ENCODE measurements around the gene CIPC.
A peak's percentile ranks its signal among the peaks of the same experiment; 100 is the strongest.

Gene CIPC

DNA sequence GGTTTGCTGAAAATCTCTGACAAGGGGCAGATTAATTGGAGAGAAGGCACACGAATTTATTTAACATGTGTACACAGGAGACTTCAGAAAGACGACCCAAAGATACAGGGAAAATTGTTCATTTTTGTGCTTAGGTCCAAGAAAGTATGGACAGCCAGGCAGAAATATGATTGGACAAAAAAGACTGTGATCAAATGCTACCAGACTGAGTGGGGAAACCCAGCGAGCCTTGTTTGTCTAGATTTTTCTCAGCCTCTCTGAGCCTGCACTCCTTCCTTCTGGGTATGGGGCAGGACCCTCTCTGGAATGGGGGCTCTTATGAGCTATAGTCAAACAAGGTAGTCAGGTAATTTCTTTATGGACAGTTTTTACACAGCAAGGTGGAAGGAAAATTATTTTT is 10.4 kb upstream of the CIPC start:
- in situ Hi-C loops (cut with MboI; ENCODE audit: low sequenced_read_pairs, unreplicated experiment), result no loop called here
- TF ChIP-seq, protein P1, sequence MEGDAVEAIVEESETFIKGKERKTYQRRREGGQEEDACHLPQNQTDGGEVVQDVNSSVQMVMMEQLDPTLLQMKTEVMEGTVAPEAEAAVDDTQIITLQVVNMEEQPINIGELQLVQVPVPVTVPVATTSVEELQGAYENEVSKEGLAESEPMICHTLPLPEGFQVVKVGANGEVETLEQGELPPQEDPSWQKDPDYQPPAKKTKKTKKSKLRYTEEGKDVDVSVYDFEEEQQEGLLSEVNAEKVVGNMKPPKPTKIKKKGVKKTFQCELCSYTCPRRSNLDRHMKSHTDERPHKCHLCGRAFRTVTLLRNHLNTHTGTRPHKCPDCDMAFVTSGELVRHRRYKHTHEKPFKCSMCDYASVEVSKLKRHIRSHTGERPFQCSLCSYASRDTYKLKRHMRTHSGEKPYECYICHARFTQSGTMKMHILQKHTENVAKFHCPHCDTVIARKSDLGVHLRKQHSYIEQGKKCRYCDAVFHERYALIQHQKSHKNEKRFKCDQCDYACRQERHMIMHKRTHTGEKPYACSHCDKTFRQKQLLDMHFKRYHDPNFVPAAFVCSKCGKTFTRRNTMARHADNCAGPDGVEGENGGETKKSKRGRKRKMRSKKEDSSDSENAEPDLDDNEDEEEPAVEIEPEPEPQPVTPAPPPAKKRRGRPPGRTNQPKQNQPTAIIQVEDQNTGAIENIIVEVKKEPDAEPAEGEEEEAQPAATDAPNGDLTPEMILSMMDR (IDR thresholded peaks at IDR 0.05; ENCODE audit: borderline replicate concordance, control extremely low read depth, extremely low read depth, insufficient read depth, missing control alignments), result no peak
- no peak for DNase-seq (ENCODE audit: low spot score)

DNA sequence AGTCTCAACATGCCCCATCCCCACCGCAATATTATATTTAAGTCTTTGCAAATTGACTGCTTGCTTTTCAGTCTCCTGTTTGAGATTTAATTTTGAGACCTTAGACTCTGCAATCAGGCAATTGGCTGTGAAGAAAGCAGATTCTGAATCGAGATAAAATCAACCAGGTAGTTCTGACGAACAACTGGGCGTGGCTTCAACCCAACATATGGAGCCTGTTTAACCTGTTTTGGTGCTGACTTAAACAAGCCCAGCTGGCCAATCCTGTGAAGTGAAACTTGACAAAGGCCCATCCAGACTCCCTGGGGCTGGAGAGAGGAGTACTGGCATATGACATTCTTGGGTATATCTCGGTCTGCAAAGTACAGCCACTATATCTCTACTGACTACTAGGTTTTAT is 9.8 kb upstream of the CIPC start:
- no peak for DNase-seq (ENCODE audit: low spot score)
- TF ChIP-seq, protein P1 (IDR thresholded peaks at IDR 0.05; ENCODE audit: borderline replicate concordance, control extremely low read depth, extremely low read depth, insufficient read depth, missing control alignments), result no peak
- in situ Hi-C loops (cut with MboI; ENCODE audit: low sequenced_read_pairs, unreplicated experiment), result no loop called here

DNA sequence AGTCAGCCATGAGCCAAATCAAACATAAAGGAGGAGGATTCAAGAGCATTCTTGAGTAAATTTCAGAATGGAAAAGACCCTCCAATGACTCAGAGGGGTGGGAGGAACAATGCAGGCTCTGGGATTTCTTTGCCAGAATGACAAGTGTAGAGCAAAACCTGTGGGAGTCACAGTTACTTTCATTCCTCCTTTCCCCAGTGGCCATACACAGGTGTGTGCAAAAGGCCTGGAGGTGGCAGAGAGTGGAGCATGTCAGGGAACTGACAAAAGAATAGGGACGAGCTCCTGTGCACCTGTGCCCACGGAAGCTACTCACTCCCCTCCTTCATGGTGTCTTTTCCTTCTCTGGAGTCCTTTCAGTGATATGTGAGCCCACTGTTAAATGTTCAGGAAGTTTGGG is 9.4 kb upstream of the CIPC start:
- TF ChIP-seq, protein P1 (IDR thresholded peaks at IDR 0.05; ENCODE audit: borderline replicate concordance, control extremely low read depth, extremely low read depth, insufficient read depth, missing control alignments), result no peak
- in situ Hi-C loops (cut with MboI; ENCODE audit: low sequenced_read_pairs, unreplicated experiment), result no loop called here
- DNase-seq (ENCODE audit: low spot score), result no peak

DNA sequence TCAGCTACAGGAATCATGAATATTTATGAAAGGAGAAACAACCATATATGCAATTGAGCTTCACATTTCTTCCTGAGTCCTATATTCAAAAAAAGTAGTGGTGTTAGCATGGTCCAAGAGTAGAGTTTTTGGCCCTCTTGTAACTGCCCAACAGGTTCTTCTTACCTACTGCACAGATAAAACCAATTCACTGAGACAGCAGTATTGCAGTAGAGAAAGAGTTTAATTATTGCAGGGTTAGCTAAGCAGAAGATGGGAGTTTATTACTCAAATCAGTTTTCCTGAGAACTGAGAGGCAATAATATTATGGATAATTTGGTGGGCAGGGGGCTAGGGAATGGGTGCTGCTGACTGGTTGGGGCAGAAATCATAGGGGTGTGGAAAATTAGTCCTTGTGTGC is 6.5 kb upstream of the CIPC start:
- in situ Hi-C loops (cut with MboI; ENCODE audit: low sequenced_read_pairs, unreplicated experiment), result no loop called here
- DNase-seq (ENCODE audit: low spot score), result no peak
- TF ChIP-seq, protein P1 (IDR thresholded peaks at IDR 0.05; ENCODE audit: borderline replicate concordance, control extremely low read depth, extremely low read depth, insufficient read depth, missing control alignments), result no peak

DNA sequence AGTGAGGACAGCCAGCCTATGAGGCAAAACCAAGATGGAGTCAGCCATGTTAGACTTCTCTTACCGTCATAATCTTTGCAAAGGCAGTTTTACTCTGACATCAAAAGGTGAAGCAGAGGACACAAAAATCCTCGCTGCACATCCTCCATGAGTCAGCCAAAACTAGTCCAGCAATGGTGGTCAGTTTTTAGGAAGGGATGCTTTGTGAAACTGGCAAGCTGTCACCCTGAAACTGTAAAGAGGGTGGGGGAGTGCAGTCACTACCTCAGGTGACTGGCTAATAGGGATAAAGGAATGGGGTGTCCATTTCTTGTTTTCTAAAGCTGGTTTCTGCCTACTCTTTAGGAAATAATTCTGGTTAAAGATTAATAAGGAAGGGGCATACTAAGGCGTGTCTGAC is 5.4 kb upstream of the CIPC start:
- no peak for DNase-seq (ENCODE audit: low spot score)
- TF ChIP-seq, protein P1 (IDR thresholded peaks at IDR 0.05; ENCODE audit: borderline replicate concordance, control extremely low read depth, extremely low read depth, insufficient read depth, missing control alignments), result no peak
- in situ Hi-C loops (cut with MboI; ENCODE audit: low sequenced_read_pairs, unreplicated experiment), result no loop called here

DNA sequence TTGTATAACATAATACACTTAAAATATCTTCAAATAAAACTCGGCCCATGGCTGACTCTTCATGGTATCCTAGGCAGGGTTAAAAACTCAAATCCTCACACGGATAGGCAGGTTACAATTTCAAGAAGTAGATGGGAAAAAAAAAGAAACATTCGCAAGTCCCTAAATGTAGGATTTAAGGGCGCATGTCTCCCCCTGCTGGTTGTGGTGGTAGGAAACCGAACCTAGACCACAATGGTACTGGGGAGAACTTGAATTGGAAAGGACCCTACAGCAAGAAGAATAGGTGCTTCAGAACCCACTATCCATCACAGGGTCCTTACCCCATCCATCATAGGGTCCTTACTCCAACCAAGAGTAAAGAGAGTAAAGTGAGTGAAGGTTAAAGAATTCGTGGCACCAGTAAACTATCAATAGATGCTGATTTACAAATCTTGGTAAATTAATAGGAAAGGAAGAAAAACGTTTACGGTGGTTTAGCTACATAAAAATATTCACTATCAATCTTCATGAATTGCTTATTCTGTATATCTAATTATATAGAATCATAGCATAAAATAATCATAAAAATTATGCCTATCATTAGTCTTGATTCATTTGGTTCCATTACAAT is 3.3 kb upstream of the CIPC start:
- TF ChIP-seq, protein P1 (IDR thresholded peaks at IDR 0.05; ENCODE audit: borderline replicate concordance, control extremely low read depth, extremely low read depth, insufficient read depth, missing control alignments), result peak; percentile 69
- DNase-seq (ENCODE audit: low spot score), result peak; percentile 56
- in situ Hi-C loops (cut with MboI; ENCODE audit: low sequenced_read_pairs, unreplicated experiment), result no loop called here

All from GM13976 (cell line).